ENCODE data around the gene ROMO1.
"Not testable (repeated sequence)": the region's sequence is repeated elsewhere in the genome, so short reads cannot be mapped to it uniquely, and the experiment has no call there.

ROMO1 gene

DNA sequence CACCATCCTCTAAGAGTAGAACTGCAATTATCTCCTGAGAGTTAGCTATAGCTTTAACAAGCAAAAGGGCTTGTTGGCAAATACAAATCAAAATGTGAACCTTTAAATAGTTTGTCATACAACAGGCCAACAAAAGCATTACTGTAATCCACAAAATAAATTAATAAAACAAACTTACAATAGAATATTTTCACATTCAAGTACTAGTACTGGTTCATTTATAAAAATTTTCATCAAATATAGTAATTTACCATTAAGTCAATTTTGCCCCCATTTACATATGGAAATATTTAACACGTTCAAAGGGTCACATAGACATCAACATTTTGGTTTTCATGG lies 33.4 kb downstream of the ROMO1 start:
- no peak for DNase-seq

DNA sequence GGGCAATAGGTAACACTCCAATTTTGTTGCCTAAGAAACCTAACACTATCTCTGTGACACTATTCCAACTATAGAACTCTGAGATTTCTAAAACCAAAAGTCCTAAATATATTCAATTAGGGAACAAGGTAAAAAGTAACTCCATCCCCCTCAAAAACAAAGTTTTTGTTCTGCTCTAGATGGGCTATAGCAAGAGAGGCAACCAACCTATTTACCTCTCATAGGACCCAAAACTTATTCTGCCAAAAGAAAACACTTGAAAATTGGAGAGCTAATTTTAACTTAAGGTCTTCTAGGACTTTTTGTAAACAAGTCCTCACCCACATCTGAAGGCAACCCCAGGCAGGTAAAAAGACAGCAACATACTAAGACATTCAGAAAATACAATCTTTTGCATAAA lies 35.2 kb downstream of the ROMO1 start:
- DNase-seq = no peak

DNA sequence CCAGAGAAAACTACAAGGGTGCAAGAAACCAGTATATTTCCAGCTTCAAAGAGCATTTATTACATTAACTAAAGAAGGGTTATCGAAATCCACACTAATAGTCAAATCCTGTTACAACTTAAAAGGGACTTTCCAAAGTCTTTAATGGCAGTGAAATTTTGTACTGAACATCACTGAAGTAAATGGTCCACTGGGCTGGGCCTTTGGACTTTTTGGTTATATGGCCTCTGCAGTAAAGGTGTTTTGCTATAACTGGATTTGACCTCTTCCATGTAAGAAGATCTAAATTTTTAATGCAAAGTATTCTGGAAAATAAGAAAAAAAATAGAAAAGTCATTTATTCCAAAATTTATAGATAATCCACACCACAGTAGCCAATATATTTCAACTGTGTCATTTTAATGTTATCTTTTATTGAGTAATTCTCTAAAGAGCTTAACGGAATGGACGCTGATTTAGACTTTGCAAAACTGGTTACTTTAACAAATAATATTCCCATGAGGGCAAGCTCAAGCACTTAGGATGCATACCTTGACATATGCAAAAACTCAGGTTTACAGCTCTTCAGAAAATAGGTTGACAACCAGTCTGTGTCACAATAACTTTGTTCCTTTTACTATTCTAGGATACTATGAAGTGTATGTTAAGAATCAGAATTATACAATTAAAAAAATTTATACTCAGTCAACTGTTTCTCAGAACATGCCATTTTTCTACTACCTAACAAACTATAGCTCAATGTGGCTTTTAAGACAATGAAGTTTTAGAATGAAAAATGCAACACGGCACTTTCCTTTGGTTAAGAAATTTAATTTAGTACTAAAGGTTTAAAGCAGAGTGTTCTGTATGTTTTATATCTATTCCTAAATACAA lies 35.8 kb downstream of the ROMO1 start:
- DNase-seq = no peak

DNA sequence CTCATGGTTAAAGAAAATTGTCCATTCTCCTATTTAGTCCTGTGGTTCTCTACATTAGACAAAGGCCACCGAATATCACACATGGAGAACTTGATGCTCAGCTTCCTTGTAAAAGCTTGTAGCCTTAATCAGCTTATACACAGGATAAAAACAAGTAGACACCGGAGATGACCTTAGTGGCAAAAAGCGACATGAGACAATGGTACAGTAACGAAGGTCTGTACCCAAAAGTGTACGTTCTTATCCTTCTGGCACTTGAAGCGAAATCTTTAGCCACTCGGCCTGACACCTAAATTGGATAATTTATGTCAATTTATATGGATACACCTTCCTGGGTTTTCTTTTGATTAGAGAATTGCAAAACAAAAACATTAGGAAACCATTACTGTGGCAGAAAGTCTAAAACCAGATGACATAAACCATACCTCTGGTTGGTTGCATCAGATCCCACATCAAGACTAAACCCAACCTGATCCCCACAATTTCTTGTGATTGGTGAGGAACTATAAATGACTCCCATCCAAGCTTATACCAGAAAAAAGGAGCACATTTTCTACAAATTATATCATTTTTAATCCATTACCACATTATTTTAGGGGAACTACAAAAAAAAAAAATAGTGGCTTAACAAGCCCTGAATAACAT lies 36.7 kb downstream of the ROMO1 start:
- no peak for DNase-seq

DNA sequence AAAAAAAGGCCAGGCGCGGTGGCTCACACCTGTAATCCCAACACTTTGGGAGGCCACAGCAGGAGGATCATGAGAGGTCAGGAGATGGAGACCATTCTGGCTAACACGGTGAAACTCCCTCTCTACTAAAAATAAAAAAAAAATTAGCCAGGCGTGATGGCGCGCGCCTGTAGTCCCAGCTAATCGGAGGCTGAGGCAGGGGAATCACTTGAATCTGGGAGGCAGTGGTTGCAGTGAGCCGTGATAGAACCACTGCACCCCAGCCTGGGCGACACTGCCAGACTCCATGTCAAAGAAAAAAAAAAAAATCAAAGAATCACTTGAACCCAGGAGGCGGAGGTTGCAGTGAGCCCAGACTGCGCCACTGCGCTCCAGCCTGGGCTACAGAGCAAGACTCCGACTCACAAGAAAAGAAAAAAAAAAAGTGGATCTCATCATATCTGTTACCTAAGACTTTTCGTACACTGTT lies 38.7 kb downstream of the ROMO1 start:
- DNase-seq = no peak

DNA sequence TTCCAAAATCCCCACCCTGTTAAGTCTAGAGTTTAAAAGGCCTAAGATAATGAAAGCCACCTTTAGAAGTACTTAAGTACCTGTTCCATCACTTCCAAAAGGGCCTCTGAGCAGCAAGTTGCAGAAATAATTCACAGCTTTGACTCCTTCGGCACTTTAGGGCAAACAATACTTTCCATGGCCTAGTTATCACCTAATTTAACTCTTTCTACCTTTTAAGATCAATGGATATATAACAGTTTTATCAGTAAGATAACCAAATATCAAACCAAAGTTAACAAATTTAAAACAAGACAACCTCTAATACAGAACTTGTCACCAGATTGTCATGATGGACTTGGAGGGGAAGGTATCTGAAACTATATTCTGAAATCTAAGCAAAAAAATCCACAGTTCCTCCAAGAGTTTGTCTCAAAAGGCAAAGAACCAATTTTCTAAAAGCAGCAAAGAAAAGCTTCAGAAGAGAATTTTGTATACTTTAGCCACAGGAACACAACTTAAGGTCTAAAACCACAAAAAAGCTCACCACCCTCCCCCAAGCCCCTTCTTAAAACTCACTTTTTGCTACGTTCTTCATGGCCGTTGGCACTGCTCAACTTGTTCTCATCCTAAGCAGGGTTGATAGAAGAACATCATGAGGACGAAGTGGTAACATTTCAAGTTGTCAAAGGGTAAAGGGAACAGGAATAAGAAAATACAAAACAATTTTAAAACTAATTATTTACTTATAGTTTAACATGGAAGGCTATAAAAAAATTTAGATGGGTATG lies 39.4 kb downstream of the ROMO1 start:
- DNase-seq = no peak

DNA sequence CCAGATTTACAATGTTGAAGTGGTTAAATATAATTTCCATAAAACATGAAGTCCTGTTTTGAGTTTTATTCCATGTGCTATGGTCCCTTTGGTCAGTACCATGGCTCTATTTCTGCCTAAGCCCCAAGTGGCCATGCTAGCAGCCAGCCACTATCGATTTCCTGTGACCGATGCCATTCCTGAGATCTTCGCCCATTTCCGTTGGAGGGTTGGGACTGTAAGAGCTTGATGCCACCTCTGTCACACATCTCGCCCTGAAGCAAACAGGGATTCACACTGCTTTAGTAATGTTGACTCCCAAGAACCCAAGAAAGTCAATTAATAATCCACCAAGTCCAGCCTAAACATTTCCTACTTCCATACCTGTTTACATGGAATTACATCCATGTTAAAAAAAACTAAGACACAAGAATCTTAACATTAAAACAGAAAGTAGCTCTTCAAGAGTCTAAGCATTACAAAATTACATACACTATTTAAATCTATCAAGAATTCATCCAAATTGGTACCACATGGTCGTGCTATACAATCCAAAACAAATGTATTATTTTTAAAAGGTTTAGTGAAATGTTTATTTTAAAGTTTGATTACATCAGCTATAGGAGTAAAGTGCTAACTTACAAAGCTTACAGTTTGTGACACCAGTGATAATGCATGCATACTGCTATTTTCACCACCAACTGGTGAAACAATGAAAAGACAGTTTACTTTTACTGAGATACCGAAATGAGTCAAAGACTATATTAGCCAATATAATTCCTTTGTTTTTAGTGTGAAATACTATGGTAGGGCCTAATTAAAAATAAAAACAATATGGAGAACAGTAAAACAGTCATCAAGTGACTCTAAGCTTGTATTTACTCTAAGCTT lies 40.3 kb downstream of the ROMO1 start:
- DNase-seq = peak; percentile 8

DNA sequence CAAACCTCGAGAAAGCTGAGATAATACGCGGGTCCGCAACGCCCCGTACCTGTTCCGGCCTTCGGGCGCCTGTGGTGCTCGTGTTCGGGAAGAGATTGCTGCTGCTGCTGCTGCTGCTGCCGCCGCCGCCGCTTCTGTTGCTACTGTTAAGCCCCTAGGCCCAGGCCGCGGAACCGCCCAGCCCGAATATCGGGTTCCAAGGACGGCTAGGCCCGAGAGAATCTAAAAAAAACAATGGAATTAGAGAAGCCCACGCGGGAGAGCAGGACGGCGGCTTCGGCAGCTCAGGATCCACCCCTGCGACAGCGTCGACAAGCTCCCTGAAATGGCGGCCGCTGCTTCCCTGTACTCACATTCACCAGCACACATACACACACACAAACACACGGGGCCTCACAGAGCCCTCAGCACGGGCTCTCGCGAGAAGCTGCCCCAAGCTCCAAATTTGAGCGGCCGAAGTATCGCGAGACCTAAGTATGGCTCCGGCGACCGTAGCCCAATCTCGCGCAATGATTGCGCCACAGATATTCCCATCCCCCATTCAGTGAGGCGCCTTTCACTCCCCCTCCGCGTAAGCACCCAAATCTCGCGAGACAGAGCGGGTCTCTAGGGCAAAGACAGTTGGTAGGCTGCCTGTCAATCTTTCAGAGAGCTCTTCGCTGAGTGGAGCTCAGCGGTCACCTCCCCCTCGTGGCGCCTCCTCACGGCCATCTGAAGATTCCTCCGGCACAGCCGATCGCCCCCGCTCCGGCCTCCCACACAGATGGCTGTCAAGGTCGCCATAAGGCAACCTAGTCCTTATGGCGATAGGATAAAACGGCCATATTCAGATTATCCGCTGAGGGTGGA lies 42.9 kb downstream of the ROMO1 start, which contains the start of gene RBM39:
RBM39 (minus strand) TSS at position 369 of the 849 bp plus-strand sequence. CDS start 1,386 bp downstream, outside the sequence.
- peak; percentile 100 for DNase-seq

DNA sequence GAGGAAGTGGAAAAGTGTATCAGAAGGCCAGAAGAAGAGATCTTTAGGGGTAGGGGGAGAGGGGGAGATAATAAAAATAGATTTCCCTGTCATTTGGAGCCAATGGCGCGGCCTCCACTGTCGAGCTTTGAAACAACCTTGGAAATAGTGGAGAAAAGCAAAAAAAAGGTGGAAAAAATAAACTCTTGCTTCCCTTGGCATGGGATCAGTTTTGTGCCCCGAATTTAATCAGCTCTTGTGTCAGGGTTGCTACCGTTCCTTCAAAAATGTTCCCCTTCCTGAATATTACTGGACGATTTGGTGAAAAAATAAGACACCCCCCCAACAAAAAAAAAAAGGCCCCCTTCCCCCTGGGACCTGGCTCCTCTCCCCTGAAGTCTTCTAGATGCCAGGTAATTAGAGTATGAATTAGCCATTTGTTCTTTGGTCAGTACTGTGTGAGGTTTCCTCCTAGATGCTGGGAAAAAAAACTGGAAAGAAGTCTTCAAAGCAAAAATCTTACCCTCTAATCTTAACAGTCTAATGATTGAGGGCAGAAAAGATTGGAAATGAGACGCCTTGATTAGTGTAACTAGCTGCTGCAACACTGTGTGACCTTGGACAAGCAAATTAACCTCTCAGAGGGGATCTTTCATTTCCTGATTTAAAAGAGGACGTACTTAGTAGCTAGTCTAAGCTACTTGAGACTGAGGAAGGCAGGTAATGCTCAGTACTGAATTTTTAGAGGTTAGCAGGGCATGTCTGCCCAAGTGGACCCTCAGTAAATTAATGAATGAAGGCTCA lies 43.7 kb downstream of the ROMO1 start:
- peak; percentile 14 for DNase-seq

DNA sequence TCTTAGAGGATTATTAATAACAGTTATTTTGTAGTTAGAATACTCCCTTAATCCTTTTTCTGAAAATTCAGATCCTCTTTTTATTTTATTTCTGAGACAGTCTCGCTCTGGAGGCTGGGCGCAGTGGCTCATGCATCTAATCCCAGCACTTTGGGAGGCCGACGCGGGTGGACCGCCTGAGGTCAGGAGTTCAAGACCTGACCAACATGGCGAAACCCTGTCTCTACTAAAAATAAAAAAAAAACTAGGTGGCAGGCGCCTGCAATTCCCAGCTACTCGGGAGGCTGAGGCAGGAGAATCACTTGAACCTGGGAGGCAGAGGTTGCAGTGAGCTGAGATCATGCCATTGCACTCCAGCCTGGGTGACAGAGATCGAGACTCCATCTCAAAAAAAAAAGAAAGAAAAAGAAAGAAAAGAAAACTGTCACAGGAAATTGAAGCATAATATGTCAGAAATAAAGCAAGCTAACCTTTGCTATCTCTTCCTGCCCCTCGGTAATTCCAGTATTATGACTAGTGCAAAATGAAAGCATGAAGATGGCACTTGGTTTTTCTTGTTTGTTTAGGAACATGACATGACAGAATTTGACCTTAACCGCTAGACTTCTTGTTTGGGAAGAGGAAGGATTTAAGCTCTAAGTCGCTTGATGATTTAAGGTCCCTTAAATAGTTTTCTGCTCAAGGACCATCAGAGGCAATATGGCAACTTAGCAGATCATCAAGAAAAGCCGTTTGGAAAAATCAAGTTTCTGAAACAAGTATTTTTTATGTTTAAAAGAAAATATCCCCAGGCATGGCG lies 44.7 kb downstream of the ROMO1 start:
- DNase-seq = no peak

DNA sequence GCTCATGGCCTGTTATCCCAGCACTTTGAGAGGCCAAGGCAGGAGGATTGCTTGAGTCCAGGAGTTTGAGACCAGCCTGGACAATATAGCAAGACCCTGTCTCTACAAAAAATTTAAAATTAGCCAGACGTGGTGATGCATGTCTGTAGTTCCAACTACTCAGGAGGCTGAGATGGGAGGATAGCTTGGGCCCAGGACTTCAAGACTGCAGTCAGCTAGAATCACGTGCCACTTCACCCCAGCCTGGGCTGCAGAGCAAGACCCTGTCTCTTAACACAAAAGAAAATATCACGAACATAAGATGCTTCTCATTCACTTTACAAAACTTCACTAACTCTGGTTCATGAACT lies 45.3 kb downstream of the ROMO1 start:
- DNase-seq = not testable (repeated sequence)

Data from COR-L47 (cell line).